Right ventricle myocardium superior (tissue), 1 donor: ENCODE measurements around the gene CAMSAP3. TPM values are rescaled to one million over a fixed set of nuclear protein-coding genes. Genes with fewer than 3 reads are reported as not detected.

Source experiments
- ATAC-seq: fragments of 200-7000 bp; cut with Tn5 transposase; one replicate; pipeline ENCODE4 v1.9.1; 2020; ENCODE audit warnings: mild to moderate bottlenecking; ENCODE audit not compliant: poor library complexity
- DNase-seq: peaks from one replicate; pipeline ENCODE4 v3.0.0-alpha.2; 2020
- intact Hi-C: fragments of 100-400 bp; cut with DNase I; formaldehyde crosslinking; loops from one replicate; pipeline ENCODE4 v1.11.2; 2022
- long read RNA-seq: library from polyadenylated mRNA; unstranded; transcript quantifications from one replicate; pipeline ENCODE4 v2.0.0, GENCODE V29; 2021
- total RNA-seq: library from RNA; stranded (reverse); fragmentation: NEBNext Ultra II Directional; extraction: Animal tissue kit (Norgen Biotek cat#: 25700); gene quantifications from one replicate; pipeline ENCODE4 v1.2.1, GENCODE V29; 2021
- donor health status: DM: no; HTN: yes; CAD: no; lungs with severe emphysema.

Gene CAMSAP3
- total RNA-seq: 1.0 TPM
- long read RNA-seq, full-length matches to known transcripts: 1 of 5 reads
- long read RNA-seq, partial matches to known transcripts: 2 of 5 reads
- long read RNA-seq, other reads (novel, unspliced or antisense): 2 of 5 reads

GRCh38 chr19:7595466-7596133 is at the start of gene CAMSAP3:
Gene CAMSAP3 (plus strand): TSS chr19:7595863. CDS start chr19:7596003, 140 bp downstream.
- peak; percentile 75 for ATAC-seq
- DNase-seq: no peak
- intact Hi-C loops: no loop called here

GRCh38 chr19:7545904-7546303 is 49.8 kb upstream of the CAMSAP3 start:
- intact Hi-C loops: no loop called here
- no peak for ATAC-seq
- no peak for DNase-seq

GRCh38 chr19:7547159-7547558 is 48.5 kb upstream of the CAMSAP3 start:
- no peak for ATAC-seq
- intact Hi-C loops: no loop called here
- no peak for DNase-seq

GRCh38 chr19:7549429-7550148 is 46.1 kb upstream of the CAMSAP3 start:
- ATAC-seq (no peak), DNase-seq (no peak)
- intact Hi-C loops: no loop called here

- intact Hi-C loops: no loop called here
- peak; percentile 8 for ATAC-seq
- no peak for DNase-seq
Measured at GRCh38 chr19:7550169-7550770, 45.4 kb upstream of the CAMSAP3 start.

- DNase-seq (peak; percentile 73), ATAC-seq (peak; percentile 95)
- intact Hi-C loops: no loop called here
Measured at GRCh38 chr19:7550987-7551761, 44.5 kb upstream of the CAMSAP3 start.

- intact Hi-C loops: no loop called here
- ATAC-seq (no peak), DNase-seq (no peak)
Measured at GRCh38 chr19:7552781-7553180, 42.9 kb upstream of the CAMSAP3 start.

GRCh38 chr19:7554565-7554964 is 41.1 kb upstream of the CAMSAP3 start:
- ATAC-seq: no peak
- no peak for DNase-seq
- intact Hi-C loops: no loop called here

GRCh38 chr19:7554990-7555864 is 40.4 kb upstream of the CAMSAP3 start:
- DNase-seq (no peak), ATAC-seq (no peak)
- intact Hi-C loops: no loop called here

- no peak for DNase-seq
- intact Hi-C loops: no loop called here
- no peak for ATAC-seq
Measured at GRCh38 chr19:7556696-7557315, 38.9 kb upstream of the CAMSAP3 start.

- no peak for DNase-seq
- intact Hi-C loops: no loop called here
- ATAC-seq: no peak
Measured at GRCh38 chr19:7558667-7559066, 37.0 kb upstream of the CAMSAP3 start.

- DNase-seq (no peak), ATAC-seq (no peak)
- intact Hi-C loops: no loop called here
Measured at GRCh38 chr19:7559102-7559501, 36.6 kb upstream of the CAMSAP3 start.

GRCh38 chr19:7560255-7560654 is 35.4 kb upstream of the CAMSAP3 start:
- DNase-seq (no peak), ATAC-seq (no peak)
- intact Hi-C loops: no loop called here

GRCh38 chr19:7561325-7561724 is 34.3 kb upstream of the CAMSAP3 start:
- DNase-seq: no peak
- no peak for ATAC-seq
- intact Hi-C loops: no loop called here

- no peak for DNase-seq
- ATAC-seq: no peak
- intact Hi-C loops: no loop called here
Measured at GRCh38 chr19:7562646-7563393, 32.8 kb upstream of the CAMSAP3 start.

- no peak for ATAC-seq
- intact Hi-C loops: loop anchor here (5.0 kb wide), 2 partner anchors 117 to 232 kb away; partner anchors contain the start of gene TRAPPC5
- no peak for DNase-seq
Measured at GRCh38 chr19:7564866-7565265, 30.8 kb upstream of the CAMSAP3 start.

GRCh38 chr19:7565332-7565731 is 30.3 kb upstream of the CAMSAP3 start:
- ATAC-seq: no peak
- intact Hi-C loops: loop anchor here (5.0 kb wide), 2 partner anchors 117 to 232 kb away; partner anchors contain the start of gene TRAPPC5
- DNase-seq: no peak
